HG03520 (cell line): ENCODE results near the gene EXTL2.
"Not testable (repeated sequence)": the region's sequence is repeated elsewhere in the genome, so short reads cannot be mapped to it uniquely, and the experiment has no call there.

Experiments
- ATAC-seq: cut with Tn5 transposase; IDR thresholded peaks from one replicate; pipeline ENCODE4 v1.9.1; 2021; ENCODE audit warnings: mild to moderate bottlenecking, moderate library complexity; ENCODE audit not compliant: unreplicated experiment

EXTL2 gene

GRCh38 chr1:100903777-100904176 lies 9.1 kb upstream of the EXTL2 start:
- ATAC-seq: no peak

DNA sequence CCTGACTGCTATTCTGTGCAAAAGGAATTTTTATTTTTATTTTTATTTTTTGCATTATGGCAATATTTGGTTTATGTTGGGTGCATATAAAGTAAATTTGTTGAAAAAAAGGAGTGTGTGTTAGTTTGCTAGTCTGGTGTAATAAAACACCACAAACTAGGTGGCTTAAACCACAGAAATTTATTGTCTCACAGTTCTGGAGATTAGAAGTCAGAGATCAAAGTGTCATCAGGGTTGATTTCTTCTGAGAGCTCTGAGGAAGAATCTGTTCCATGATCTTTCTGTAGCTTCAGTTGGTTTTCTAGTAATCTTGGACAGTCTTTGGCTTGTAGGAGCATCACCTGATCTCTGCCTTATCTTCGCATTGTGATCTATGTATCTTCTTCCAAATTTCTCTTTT lies 7.7 kb upstream of the EXTL2 start:
- no peak for ATAC-seq

DNA sequence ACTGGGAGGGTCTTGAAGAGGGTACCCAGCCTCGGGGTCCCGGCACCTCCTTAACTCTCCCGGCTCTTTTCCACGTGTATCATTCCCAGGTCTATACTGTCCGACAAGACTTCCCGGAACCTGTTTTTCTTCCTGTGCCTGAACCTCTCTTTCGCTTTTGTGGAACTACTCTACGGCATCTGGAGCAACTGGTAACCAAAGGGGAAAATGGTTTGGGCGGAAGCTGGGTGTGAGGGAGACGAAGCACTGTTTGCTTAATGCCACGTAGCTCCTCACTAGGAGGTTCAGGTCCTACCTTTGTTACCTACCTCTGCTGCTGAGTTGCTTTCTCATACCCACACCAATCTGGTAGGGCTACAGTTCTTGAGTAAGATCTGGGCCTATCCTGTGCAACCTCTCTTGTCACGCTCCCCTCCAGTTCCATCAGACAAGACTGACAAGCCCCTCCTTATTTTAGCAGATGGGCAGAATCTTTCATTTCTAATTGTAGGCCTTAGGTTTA lies 1.9 kb upstream of the EXTL2 start:
- peak; percentile 59 for ATAC-seq

GRCh38 chr1:100895540-100896480 lies 1.2 kb upstream of the EXTL2 start, which contains the start of gene SLC30A7:
Gene SLC30A7 (plus strand): TSS chr1:100896090. CDS start chr1:100896263, 173 bp downstream.
- ATAC-seq: peak; percentile 69

- ATAC-seq: no peak
Observed at GRCh38 chr1:100893718-100894117, 924 bp downstream of the EXTL2 start.

- ATAC-seq: no peak
Observed at GRCh38 chr1:100892554-100892953, 2.1 kb downstream of the EXTL2 start.

- ATAC-seq: no peak
Observed at GRCh38 chr1:100891380-100891779, 3.3 kb downstream of the EXTL2 start.

GRCh38 chr1:100889869-100890482 lies 4.7 kb downstream of the EXTL2 start:
- not testable (repeated sequence) for ATAC-seq

DNA sequence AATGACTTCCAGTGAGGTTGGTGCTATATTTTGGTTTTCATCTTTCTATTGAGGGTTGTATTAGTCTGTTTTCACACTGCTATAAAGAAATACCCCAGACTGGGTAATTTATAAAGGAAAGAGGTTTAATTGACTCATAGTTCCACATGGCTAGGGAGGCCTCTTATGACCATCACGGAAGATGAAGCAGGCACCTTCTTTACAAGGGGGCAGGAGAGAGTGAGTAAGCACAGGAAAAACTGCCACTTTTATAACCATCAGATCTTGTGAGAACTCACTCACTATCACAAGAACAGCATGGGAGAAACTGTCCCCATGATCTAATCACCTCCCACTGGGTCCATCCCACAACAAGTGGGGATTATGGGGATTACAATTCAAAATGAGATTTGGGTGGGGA lies 5.6 kb downstream of the EXTL2 start:
- not testable (repeated sequence) for ATAC-seq

- ATAC-seq: no peak
Observed at GRCh38 chr1:100883963-100884362, 10.7 kb downstream of the EXTL2 start.

DNA sequence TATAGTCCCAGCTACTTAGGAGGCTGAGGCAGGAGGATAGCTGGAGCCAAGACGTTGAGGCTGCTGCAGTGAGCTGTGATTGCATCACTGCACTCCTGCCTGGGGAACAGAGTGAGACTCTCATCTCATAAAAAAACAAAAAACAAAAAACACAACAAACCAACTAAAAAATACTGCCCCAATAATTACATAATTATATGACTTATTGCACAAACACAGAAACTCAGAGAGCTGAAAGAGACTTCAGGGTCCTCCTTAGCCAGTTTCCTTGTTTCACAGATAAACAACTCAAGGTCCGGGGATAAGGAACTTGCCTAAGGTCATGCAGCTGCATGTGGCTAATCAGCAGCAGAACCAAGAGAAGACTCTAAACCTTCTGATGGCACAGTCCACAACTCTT lies 11.9 kb downstream of the EXTL2 start:
- no peak for ATAC-seq

DNA sequence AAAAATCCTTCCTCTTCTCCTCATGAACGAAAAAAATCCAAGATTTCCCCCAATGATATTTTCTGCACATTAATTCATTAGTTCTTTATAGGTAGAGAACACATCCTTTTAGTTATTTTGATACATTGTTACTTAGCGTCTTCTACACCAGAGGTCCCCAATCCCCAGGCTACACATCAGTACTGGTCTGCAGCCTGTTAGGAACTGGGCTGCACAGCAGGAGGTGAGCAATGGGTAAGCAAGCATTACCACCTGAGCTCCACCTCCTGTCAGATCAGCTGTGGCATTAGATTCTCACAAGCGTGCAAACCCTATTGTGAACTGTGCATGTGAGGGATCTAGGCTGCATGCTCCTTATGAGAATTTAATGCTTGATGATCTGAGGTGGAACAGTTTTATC lies 13.0 kb downstream of the EXTL2 start:
- ATAC-seq: no peak

GRCh38 chr1:100879422-100879821 lies 15.2 kb downstream of the EXTL2 start:
- ATAC-seq: no peak

DNA sequence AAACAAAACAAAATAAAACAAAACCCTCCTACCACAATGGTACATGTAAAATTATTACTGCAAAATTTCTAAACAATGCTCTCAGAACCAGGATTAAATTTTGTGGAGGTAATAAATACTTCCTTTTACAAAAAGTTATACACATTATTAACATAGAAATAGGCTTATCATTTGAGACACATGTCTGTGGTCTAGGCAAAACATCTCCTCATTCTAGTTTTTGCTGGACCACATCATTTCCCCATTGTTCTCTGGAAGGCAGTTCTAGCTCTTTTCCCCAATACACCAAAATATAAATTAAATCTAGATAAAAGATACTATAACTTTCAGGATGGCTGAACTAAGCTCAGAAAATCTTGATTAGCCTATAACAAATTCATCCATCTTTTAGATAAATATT lies 18.4 kb downstream of the EXTL2 start:
- no peak for ATAC-seq

GRCh38 chr1:100875228-100875627 lies 19.4 kb downstream of the EXTL2 start:
- no peak for ATAC-seq

DNA sequence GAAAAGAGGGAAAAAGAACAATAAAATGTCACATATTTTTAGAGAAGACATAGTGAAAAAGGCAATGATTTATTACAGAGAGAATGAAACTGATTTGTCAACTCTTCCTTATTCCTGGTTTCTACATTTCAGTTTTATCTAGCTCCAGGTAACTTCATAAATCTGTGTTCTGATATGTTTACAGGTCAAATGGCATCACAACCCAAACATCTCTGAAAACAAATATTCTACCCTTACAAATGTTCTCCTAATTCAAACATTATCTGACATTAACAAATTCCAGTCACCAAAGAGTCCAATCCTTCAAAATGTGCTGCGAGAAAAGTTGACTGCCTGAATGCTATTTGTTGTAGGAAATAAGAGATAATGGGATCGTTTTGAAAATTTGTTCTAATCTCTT lies 20.2 kb downstream of the EXTL2 start:
- no peak for ATAC-seq

GRCh38 chr1:100869996-100870395 lies 24.6 kb downstream of the EXTL2 start:
- no peak for ATAC-seq

DNA sequence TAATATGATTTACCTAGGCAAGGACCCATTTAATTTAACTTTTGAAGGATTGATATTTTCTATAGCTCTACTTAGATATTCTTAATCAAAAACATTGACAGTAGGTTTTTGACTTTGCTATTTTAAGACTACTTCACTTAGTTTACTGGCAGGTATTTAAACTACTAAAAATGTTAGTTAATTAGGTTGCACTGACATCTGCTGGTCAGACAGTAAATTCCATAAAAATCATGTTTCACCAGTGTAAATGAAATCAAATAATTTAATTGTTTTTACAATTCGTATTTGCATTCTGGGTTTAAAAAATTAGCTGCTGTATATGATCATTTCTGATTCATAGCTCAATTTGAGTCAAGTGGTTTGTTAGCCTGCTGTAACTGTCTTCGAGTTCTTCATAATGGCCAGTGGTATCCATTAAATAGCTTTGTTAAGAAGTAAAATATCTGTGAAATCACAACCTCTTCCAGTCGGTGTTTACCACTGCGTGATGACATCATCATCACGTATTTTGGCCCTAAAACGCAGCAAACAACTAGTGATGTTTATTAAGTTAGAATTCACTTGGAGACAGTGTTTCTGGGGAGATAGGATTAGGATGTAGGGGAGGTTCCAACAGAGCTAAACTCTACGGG lies 26.2 kb downstream of the EXTL2 start:
- no peak for ATAC-seq

GRCh38 chr1:100866901-100867206 lies 27.8 kb downstream of the EXTL2 start:
- ATAC-seq: no peak

GRCh38 chr1:100866041-100866900 lies 28.4 kb downstream of the EXTL2 start:
- peak; percentile 61 for ATAC-seq

DNA sequence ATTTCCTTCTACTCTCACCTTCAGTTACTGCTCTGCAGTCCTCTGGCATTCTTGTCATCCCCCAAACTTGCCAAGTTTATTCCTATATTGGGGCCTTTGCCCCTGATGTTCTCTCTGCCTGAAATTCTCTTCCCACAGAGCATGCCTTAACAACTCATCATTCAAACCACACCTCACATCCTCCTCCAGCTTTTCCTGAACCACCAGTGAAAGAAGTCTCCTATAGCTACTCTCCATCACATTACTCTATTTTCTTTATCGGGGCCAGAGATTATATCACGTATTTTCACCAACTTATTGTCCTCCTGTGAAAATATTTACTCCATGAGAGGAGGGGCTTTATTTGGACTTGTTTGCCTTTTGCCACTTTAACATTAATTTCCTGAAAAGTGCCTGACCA lies 32.1 kb downstream of the EXTL2 start:
- no peak for ATAC-seq
